ENCODE measurements around the gene REXO4. TPM values are rescaled to one million over a fixed set of nuclear protein-coding genes. Genes with fewer than 3 reads are reported as not detected.

Gene REXO4
- total and polyA plus RNA-seq, 10 of the 15 experiments (the other 5 are each of a cell fraction or from before 2014, with no cell fraction given): 2.7 to 43.9 (median 30.5) TPM

- intact Hi-C loops (cut with micrococcal nuclease; ENCODE audit: unreplicated experiment): loop anchor here (5.0 kb wide), 2 partner anchors 38 to 62 kb away; partner anchors contain the start of genes SLC2A6, STKLD1 and SURF4
- no peaks in the 10 kb centered on the region; the same call in 1 of the 3 replicates for H3K9me3 ChIP-seq (replicated peaks; ENCODE audit: control insufficient read depth, insufficient read depth, low read length)
- in situ Hi-C loops (cut with MboI): no loop called here
- peaks cover 20 to 23% of the 10 kb centered on the region in 2 experiments; a peak in 3 of 4 replicates for H3K36me3 ChIP-seq (ENCODE audit: control insufficient read depth in 2 of 2, insufficient read depth in 2 of 2, low read length in 1 of 2)
- peak overlapping the region; percentile 99 for H3K4me2 ChIP-seq (ENCODE audit: control insufficient read depth, insufficient read depth)
- peak overlapping the region; percentile 80; the same call in 1 of the 2 replicates for H3K9ac ChIP-seq (ENCODE audit: control insufficient read depth, insufficient read depth, low read length)
- H3K4me3 ChIP-seq: peak overlapping the region; percentile 89
- no peak overlapping the region for H2AFZ ChIP-seq (ENCODE audit: control insufficient read depth, low read depth, low read length)
- H3K79me2 ChIP-seq (ENCODE audit: control insufficient read depth, insufficient read depth, low read length): peaks cover 43% of the 10 kb centered on the region
- DNase-seq (ENCODE audit: low read depth, low spot score): no peak
- RAD21 ChIA-PET (ENCODE audit: unreplicated experiment): interaction anchor here (1.2 to 1.8 kb wide), 2 partner anchors 23 to 42 kb away, joined by 3 to 4 read pairs; no protein-coding TSS in a partner anchor
- no peaks in the 10 kb centered on the region for H3K27me3 ChIP-seq (replicated peaks in 1 of 2; ENCODE audit: control insufficient read depth in 2 of 2, insufficient read depth in 2 of 2, low read length in 1 of 2)
- H3K4me1 ChIP-seq (ENCODE audit: control insufficient read depth, insufficient read depth, low read length): peaks cover 27% of the 10 kb centered on the region
- 0% methylated on average over 1 of the region's 1 CpG for WGBS (ENCODE audit: insufficient coverage, insufficient replicate concordance, low lambda C conversion rate, missing lambda C conversion rate)
- no TSS peak for BruUV-seq (replicated peaks)
- no peak overlapping the region; the same call in 1 of the 2 replicates for H3K27ac ChIP-seq (ENCODE audit: control insufficient read depth, insufficient read depth)
- CTCF ChIA-PET: interaction anchor here (0.8 to 2.9 kb wide), 7 partner anchors 9 to 229 kb away, joined by 3 to 15 read pairs (median 5); partner anchors contain the start of gene CACFD1
- SMC1A ChIA-PET (ENCODE audit: uncharacterized antibody, unreplicated experiment): interaction anchor here (1.9 kb wide), 1 partner anchor 44 kb away, joined by 5 read pairs; the partner anchor contains the start of gene CACFD1
- peak; percentile 55 for TF ChIP-seq RUNX3 (IDR thresholded peaks at IDR 0.05; ENCODE audit: low read length)
- peak; percentile 72; the same call in 1 of the 2 replicates for TF ChIP-seq SPI1 (IDR thresholded peaks at IDR 0.05; ENCODE audit: borderline replicate concordance, insufficient read depth, low read depth, low read length)
- TF ChIP-seq MTA2 (IDR thresholded peaks at IDR 0.05; ENCODE audit: low read depth): no peak
- no peak for FAIRE-seq
- no peak for ATAC-seq
- POLR2A ChIA-PET: interaction anchor here (0.7 to 1.4 kb wide), 3 partner anchors 8 to 79 kb away, joined by 3 to 6 read pairs (median 3); partner anchors contain the start of gene CACFD1
- H4K20me1 ChIP-seq (ENCODE audit: control insufficient read depth, insufficient read depth): no peaks in the 10 kb centered on the region
Observed at GRCh38 chr9:133415170-133415569, 2.6 kb downstream of the REXO4 start.

- no TSS peak for BruUV-seq (replicated peaks)
- Histone ChIP-seq H3K4me3 (no peak overlapping the region), H3K36me3 (ENCODE audit: control insufficient read depth in 2 of 2, insufficient read depth in 2 of 2, low read length in 1 of 2) (peaks cover 41 to 43% of the 10 kb centered on the region in 2 experiments; a peak in 3 of 4 replicates), H3K4me1 (ENCODE audit: control insufficient read depth, insufficient read depth, low read length) (no peaks in the 10 kb centered on the region), H2AFZ (ENCODE audit: control insufficient read depth, low read depth, low read length) (no peak overlapping the region), H3K9ac (ENCODE audit: control insufficient read depth, insufficient read depth, low read length) (no peak overlapping the region), H3K79me2 (ENCODE audit: control insufficient read depth, insufficient read depth, low read length) (no peaks in the 10 kb centered on the region), H3K27me3 (replicated peaks in 1 of 2; ENCODE audit: control insufficient read depth in 2 of 2, insufficient read depth in 2 of 2, low read length in 1 of 2) (no peaks in the 10 kb centered on the region), H3K9me3 (replicated peaks; ENCODE audit: control insufficient read depth, insufficient read depth, low read length) (no peaks in the 10 kb centered on the region), H3K4me2 (ENCODE audit: control insufficient read depth, insufficient read depth) (no peak overlapping the region), H4K20me1 (ENCODE audit: control insufficient read depth, insufficient read depth) (no peaks in the 10 kb centered on the region; the same call in 1 of the 2 replicates), H3K27ac (ENCODE audit: control insufficient read depth, insufficient read depth) (no peak overlapping the region)
- no peak for ATAC-seq
- POLR2A ChIA-PET: no interaction called here
- intact Hi-C loops (cut with micrococcal nuclease; ENCODE audit: unreplicated experiment) (no loop called here), in situ Hi-C loops (cut with MboI) (loop anchor here (5.0 kb wide), 1 partner anchor 74 kb away; no protein-coding TSS in a partner anchor)
- RAD21 ChIA-PET (ENCODE audit: unreplicated experiment): no interaction called here
- FAIRE-seq: no peak
- DNase-seq (ENCODE audit: low read depth, low spot score): no peak
- CTCF ChIA-PET: interaction anchor here (1.7 kb wide), 1 partner anchor 30 kb away, joined by 6 read pairs; no protein-coding TSS in a partner anchor
- SMC1A ChIA-PET (ENCODE audit: uncharacterized antibody, unreplicated experiment): no interaction called here
- 69% methylated on average over 1 of the region's 1 CpG for WGBS (ENCODE audit: insufficient coverage, insufficient replicate concordance, low lambda C conversion rate, missing lambda C conversion rate)
- TF ChIP-seq CBX3 (IDR thresholded peaks at IDR 0.05; ENCODE audit: borderline replicate concordance, low read depth) (no peak), ESRRA (IDR thresholded peaks at IDR 0.05; ENCODE audit: low read length) (no peak), NR2C1 (IDR thresholded peaks at IDR 0.05) (no peak), YY1 (IDR thresholded peaks at IDR 0.05; ENCODE audit: low read depth, low read length) (no peak), BRCA1 (IDR thresholded peaks at IDR 0.05; ENCODE audit: low read depth, low read length) (no peak), POLR2AphosphoS2 (IDR thresholded peaks at IDR 0.05; ENCODE audit: low read depth, low read length) (no peak), SMC3 (IDR thresholded peaks at IDR 0.05; ENCODE audit: borderline replicate concordance, low read length) (no peak), E2F4 (IDR thresholded peaks at IDR 0.05; ENCODE audit: low read depth, low read length) (no peak), NR2F1 (conservative IDR thresholded peaks at IDR 0.05) (no peak), SREBF1 (IDR thresholded peaks at IDR 0.05; ENCODE audit: low read length) (no peak), MYC (IDR thresholded peaks at IDR 0.05; ENCODE audit: insufficient read depth, insufficient read length, insufficient replicate concordance, low read length, severe bottlenecking) (no peak), CREM (IDR thresholded peaks at IDR 0.05; ENCODE audit: low read depth) (no peak)
Observed at GRCh38 chr9:133408042-133408441, 9.8 kb downstream of the REXO4 start.

All from GM12878 (cell line).